ENCODE measurements around the gene RERE. TPM values are rescaled to one million over a fixed set of nuclear protein-coding genes. Genes with fewer than 3 reads are reported as not detected.

Gene RERE
- total and polyA plus RNA-seq, 2 experiments from 2014 or later, result 39.8 to 62.8 TPM

DNA sequence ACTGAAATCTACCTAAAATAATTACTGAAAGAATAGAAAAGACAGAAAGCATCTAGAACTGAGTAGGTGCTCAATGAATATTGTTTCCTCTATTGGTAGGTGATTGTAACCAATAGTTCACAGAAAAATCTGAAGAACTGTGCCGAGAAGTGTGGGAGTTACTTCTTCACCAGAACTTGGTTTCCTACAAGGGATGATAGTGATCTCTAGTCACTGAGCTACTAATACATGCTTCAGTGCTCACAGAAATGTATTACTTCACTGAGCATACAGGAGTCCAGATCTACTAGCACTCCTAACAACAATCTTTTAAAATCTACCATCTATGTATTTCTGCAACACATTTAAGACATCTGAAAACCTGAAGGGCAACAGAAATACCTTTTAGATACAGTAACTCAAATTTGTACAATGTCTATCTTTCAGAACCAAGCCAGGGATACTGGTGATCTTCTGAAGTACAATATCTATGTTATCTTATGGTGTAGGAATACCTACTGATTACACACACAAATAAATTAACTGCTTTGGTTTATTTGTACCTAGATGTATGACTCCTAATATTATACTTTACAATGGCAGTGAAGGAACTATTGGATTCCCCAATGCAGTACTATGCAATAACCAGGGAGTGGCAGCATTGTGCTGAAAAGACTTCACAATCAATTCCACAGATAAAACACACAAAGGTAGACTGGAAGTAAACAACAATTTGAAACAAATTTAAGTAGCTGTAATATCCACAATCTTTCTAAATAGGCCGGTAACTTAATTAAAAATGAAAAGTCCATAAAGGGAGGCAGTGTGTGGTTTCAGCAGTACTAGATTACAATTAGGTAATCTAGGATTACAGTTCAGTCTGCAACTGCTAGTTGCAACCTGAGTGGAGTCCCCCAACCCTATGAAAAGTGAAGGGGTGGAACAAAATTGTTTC lies 256.6 kb downstream of the RERE start:
- Histone ChIP-seq H3K4me1 (ENCODE audit: insufficient read depth) (peaks cover 12% of the 10 kb centered on the region), H3K27ac (no peak overlapping the region), H3K4me2 (no peak overlapping the region), H2AFZ (no peak overlapping the region), H3K27me3 (no peaks in the 10 kb centered on the region), H3K9me3 (ENCODE audit: low read depth) (no peaks in the 10 kb centered on the region), H3K36me3 (replicated peaks; ENCODE audit: insufficient read depth, low read depth) (no peaks in the 10 kb centered on the region), H3K4me3 (no peak overlapping the region), H3K9me2 (replicated peaks; ENCODE audit: insufficient read depth) (no peaks in the 10 kb centered on the region), H4K20me1 (ENCODE audit: insufficient read depth, poor library complexity, severe bottlenecking) (no peaks in the 10 kb centered on the region), H3K79me2 (peaks cover 86% of the 10 kb centered on the region)
- DNase-seq (ENCODE audit: low spot score), result peak; percentile 65
- whole genome bisulfite sequencing (ENCODE audit: low lambda C conversion rate, missing lambda C conversion rate), result 49% methylated on average over 2 of the region's 2 CpGs
- TF ChIP-seq EZH2phosphoT487 (IDR thresholded peaks at IDR 0.05; ENCODE audit: low read depth, severe bottlenecking, unreplicated experiment) (no peak), EZH2 (IDR thresholded peaks at IDR 0.05; ENCODE audit: borderline replicate concordance) (no peak)
- TF ChIP-seq, protein P1, sequence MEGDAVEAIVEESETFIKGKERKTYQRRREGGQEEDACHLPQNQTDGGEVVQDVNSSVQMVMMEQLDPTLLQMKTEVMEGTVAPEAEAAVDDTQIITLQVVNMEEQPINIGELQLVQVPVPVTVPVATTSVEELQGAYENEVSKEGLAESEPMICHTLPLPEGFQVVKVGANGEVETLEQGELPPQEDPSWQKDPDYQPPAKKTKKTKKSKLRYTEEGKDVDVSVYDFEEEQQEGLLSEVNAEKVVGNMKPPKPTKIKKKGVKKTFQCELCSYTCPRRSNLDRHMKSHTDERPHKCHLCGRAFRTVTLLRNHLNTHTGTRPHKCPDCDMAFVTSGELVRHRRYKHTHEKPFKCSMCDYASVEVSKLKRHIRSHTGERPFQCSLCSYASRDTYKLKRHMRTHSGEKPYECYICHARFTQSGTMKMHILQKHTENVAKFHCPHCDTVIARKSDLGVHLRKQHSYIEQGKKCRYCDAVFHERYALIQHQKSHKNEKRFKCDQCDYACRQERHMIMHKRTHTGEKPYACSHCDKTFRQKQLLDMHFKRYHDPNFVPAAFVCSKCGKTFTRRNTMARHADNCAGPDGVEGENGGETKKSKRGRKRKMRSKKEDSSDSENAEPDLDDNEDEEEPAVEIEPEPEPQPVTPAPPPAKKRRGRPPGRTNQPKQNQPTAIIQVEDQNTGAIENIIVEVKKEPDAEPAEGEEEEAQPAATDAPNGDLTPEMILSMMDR (IDR thresholded peaks at IDR 0.05; ENCODE audit: poor library complexity), result peak; percentile 92

DNA sequence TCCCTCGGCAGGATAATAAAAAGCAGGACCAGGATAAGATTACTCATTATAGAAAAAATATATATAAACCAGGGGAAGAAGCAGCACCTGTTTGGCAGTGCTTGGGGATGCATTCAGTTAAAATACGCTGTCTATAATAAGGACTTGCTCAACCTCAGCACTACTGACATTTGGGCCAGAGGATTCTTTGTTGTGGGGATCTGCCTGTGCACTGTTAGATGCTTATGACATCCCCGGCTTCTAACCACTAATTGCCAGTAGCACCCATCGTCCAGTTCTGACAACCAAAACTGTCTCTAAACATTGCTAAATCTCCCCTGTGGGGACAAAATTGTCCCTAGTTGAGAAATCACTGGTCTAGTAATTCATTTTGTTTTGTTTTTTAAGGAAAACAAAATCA lies 257.4 kb downstream of the RERE start:
- DNase-seq (ENCODE audit: low spot score), result no peak
- TF ChIP-seq EZH2 (IDR thresholded peaks at IDR 0.05; ENCODE audit: borderline replicate concordance), result no peak
- no peak for TF ChIP-seq EZH2phosphoT487 (IDR thresholded peaks at IDR 0.05; ENCODE audit: low read depth, severe bottlenecking, unreplicated experiment)
- TF ChIP-seq, protein P1 (IDR thresholded peaks at IDR 0.05; ENCODE audit: poor library complexity), result no peak
- H3K27ac ChIP-seq, result no peak overlapping the region
- no peak overlapping the region for H3K4me2 ChIP-seq
- H3K79me2 ChIP-seq, result peaks cover 86% of the 10 kb centered on the region
- H3K4me3 ChIP-seq, result no peak overlapping the region
- H3K36me3 ChIP-seq (replicated peaks; ENCODE audit: insufficient read depth, low read depth), result no peaks in the 10 kb centered on the region
- H3K9me3 ChIP-seq (ENCODE audit: low read depth), result no peaks in the 10 kb centered on the region
- H3K9me2 ChIP-seq (replicated peaks; ENCODE audit: insufficient read depth), result no peaks in the 10 kb centered on the region
- no peaks in the 10 kb centered on the region for H3K27me3 ChIP-seq
- WGBS (ENCODE audit: low lambda C conversion rate, missing lambda C conversion rate), result 93% methylated on average over 4 of the region's 4 CpGs
- peaks cover 12% of the 10 kb centered on the region for H3K4me1 ChIP-seq (ENCODE audit: insufficient read depth)
- no peak overlapping the region for H2AFZ ChIP-seq
- H4K20me1 ChIP-seq (ENCODE audit: insufficient read depth, poor library complexity, severe bottlenecking), result no peaks in the 10 kb centered on the region

DNA sequence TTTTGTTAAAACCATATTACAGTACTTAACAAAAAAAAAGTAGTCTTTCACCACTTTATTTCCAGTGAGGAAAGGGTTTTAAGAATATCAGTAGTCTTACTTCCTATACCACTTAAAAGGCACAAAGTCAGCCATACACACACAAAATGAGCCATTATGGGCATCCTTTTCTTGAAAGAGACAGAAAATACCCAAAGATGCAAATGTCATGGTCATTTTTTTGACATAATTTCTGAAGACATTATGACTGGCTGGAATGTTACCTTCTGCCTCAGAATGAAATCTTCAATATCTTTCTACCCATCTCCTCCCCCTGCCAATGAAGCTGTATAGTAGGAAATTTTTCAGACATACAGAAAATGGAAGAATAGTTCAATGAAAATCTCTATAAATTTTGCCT lies 261.9 kb downstream of the RERE start:
- no peaks in the 10 kb centered on the region for H3K27me3 ChIP-seq
- TF ChIP-seq EZH2 (IDR thresholded peaks at IDR 0.05; ENCODE audit: borderline replicate concordance) (no peak), EZH2phosphoT487 (IDR thresholded peaks at IDR 0.05; ENCODE audit: low read depth, severe bottlenecking, unreplicated experiment) (no peak)
- TF ChIP-seq, protein P1 (IDR thresholded peaks at IDR 0.05; ENCODE audit: poor library complexity), result no peak
- H3K4me1 ChIP-seq (ENCODE audit: insufficient read depth), result peaks cover 17% of the 10 kb centered on the region
- H3K9me2 ChIP-seq (replicated peaks; ENCODE audit: insufficient read depth), result no peaks in the 10 kb centered on the region
- no peak for DNase-seq (ENCODE audit: low spot score)
- no peaks in the 10 kb centered on the region for H3K36me3 ChIP-seq (replicated peaks; ENCODE audit: insufficient read depth, low read depth)
- no peak overlapping the region for H3K27ac ChIP-seq
- no peaks in the 10 kb centered on the region for H4K20me1 ChIP-seq (ENCODE audit: insufficient read depth, poor library complexity, severe bottlenecking)
- no peak overlapping the region for H3K4me3 ChIP-seq
- no peak overlapping the region for H3K4me2 ChIP-seq
- H3K9me3 ChIP-seq (ENCODE audit: low read depth), result no peaks in the 10 kb centered on the region
- H2AFZ ChIP-seq, result no peak overlapping the region
- peaks cover 68% of the 10 kb centered on the region for H3K79me2 ChIP-seq

All from hepatocyte (in vitro differentiated cells).